Measurements from ENCODE around the gene SLAMF1.
"Not testable (repeated sequence)": the region's sequence is repeated elsewhere in the genome, so short reads cannot be mapped to it uniquely, and the experiment has no call there.

The SLAMF1 gene

GRCh38 chr1:160628799-160629263 lies 18.0 kb downstream of the SLAMF1 start:
- no peaks in the 10 kb centered on the region for H3K27me3 ChIP-seq (ENCODE audit: insufficient read depth, low read length)
- H3K4me1 ChIP-seq (ENCODE audit: insufficient read depth, low read length), result no peaks in the 10 kb centered on the region
- 88% methylated on average over 8 of the region's 8 CpGs for WGBS
- no peaks in the 10 kb centered on the region for H3K9me3 ChIP-seq (ENCODE audit: insufficient read depth, low read depth, low read length)
- H3K36me3 ChIP-seq (ENCODE audit: insufficient read depth, low read length), result no peaks in the 10 kb centered on the region
- H3K4me3 ChIP-seq (ENCODE audit: low read length), result no peak overlapping the region
- no peak overlapping the region for H3K27ac ChIP-seq (ENCODE audit: low read depth, low read length)
- H3K9ac ChIP-seq (ENCODE audit: low read depth, low read length), result no peak overlapping the region

GRCh38 chr1:160627677-160628289 lies 19.1 kb downstream of the SLAMF1 start:
- WGBS, result 96% methylated on average over 4 of the region's 4 CpGs
- not testable (repeated sequence) for H3K27ac ChIP-seq (ENCODE audit: low read depth, low read length); H3K36me3 ChIP-seq (ENCODE audit: insufficient read depth, low read length); H3K4me1 ChIP-seq (ENCODE audit: insufficient read depth, low read length); H3K9ac ChIP-seq (ENCODE audit: low read depth, low read length); H3K4me3 ChIP-seq (ENCODE audit: low read length); H3K27me3 ChIP-seq (ENCODE audit: insufficient read depth, low read length); H3K9me3 ChIP-seq (ENCODE audit: insufficient read depth, low read depth, low read length)

- H3K4me1 ChIP-seq (ENCODE audit: insufficient read depth, low read length), result no peaks in the 10 kb centered on the region
- no peak overlapping the region for H3K27ac ChIP-seq (ENCODE audit: low read depth, low read length)
- no peaks in the 10 kb centered on the region for H3K9me3 ChIP-seq (ENCODE audit: insufficient read depth, low read depth, low read length)
- no peaks in the 10 kb centered on the region for H3K27me3 ChIP-seq (ENCODE audit: insufficient read depth, low read length)
- H3K36me3 ChIP-seq (ENCODE audit: insufficient read depth, low read length), result no peaks in the 10 kb centered on the region
- WGBS, result 93% methylated on average over 1 of the region's 1 CpG
- no peak overlapping the region for H3K4me3 ChIP-seq (ENCODE audit: low read length)
- H3K9ac ChIP-seq (ENCODE audit: low read depth, low read length), result no peak overlapping the region
Observed at GRCh38 chr1:160626509-160627342, 20.1 kb downstream of the SLAMF1 start.

- 95% methylated on average over 10 of the region's 10 CpGs for WGBS
- Histone ChIP-seq H3K27me3 (ENCODE audit: insufficient read depth, low read length) (no peaks in the 10 kb centered on the region), H3K4me3 (ENCODE audit: low read length) (no peak overlapping the region), H3K36me3 (ENCODE audit: insufficient read depth, low read length) (no peaks in the 10 kb centered on the region), H3K4me1 (ENCODE audit: insufficient read depth, low read length) (no peaks in the 10 kb centered on the region), H3K9me3 (ENCODE audit: insufficient read depth, low read depth, low read length) (no peaks in the 10 kb centered on the region), H3K9ac (ENCODE audit: low read depth, low read length) (no peak overlapping the region), H3K27ac (ENCODE audit: low read depth, low read length) (no peak overlapping the region)
Observed at GRCh38 chr1:160625725-160626498, 20.9 kb downstream of the SLAMF1 start.

GRCh38 chr1:160625321-160625720 lies 21.5 kb downstream of the SLAMF1 start:
- Histone ChIP-seq H3K36me3 (ENCODE audit: insufficient read depth, low read length) (no peaks in the 10 kb centered on the region), H3K4me3 (ENCODE audit: low read length) (no peak overlapping the region)

GRCh38 chr1:160624464-160624863 lies 22.4 kb downstream of the SLAMF1 start:
- Histone ChIP-seq H3K4me1 (ENCODE audit: insufficient read depth, low read length) (no peaks in the 10 kb centered on the region), H3K9me3 (ENCODE audit: insufficient read depth, low read depth, low read length) (no peaks in the 10 kb centered on the region), H3K9ac (ENCODE audit: low read depth, low read length) (no peak overlapping the region), H3K27me3 (ENCODE audit: insufficient read depth, low read length) (no peaks in the 10 kb centered on the region), H3K4me3 (ENCODE audit: low read length) (no peak overlapping the region), H3K36me3 (ENCODE audit: insufficient read depth, low read length) (no peaks in the 10 kb centered on the region), H3K27ac (ENCODE audit: low read depth, low read length) (no peak overlapping the region)
- WGBS, result 95% methylated on average over 1 of the region's 3 CpGs

More at GRCh38 chr1:160625321-160625720, 21.5 kb downstream of the SLAMF1 start:
- 89% methylated on average over 1 of the region's 1 CpG for WGBS
- no peaks in the 10 kb centered on the region for H3K9me3 ChIP-seq (ENCODE audit: insufficient read depth, low read depth, low read length)
- H3K27me3 ChIP-seq (ENCODE audit: insufficient read depth, low read length), result no peaks in the 10 kb centered on the region
- H3K4me1 ChIP-seq (ENCODE audit: insufficient read depth, low read length), result no peaks in the 10 kb centered on the region
- H3K27ac ChIP-seq (ENCODE audit: low read depth, low read length), result no peak overlapping the region
- no peak overlapping the region for H3K9ac ChIP-seq (ENCODE audit: low read depth, low read length)

- H3K9me3 ChIP-seq (ENCODE audit: insufficient read depth, low read depth, low read length), result peaks cover 2% of the 10 kb centered on the region; the same call in 1 of the 2 replicates
- no peak overlapping the region for H3K27ac ChIP-seq (ENCODE audit: low read depth, low read length)
- H3K4me3 ChIP-seq (ENCODE audit: low read length), result no peak overlapping the region
- no peaks in the 10 kb centered on the region for H3K36me3 ChIP-seq (ENCODE audit: insufficient read depth, low read length)
- H3K9ac ChIP-seq (ENCODE audit: low read depth, low read length), result no peak overlapping the region
- 92% methylated on average over 1 of the region's 1 CpG for WGBS
- no peaks in the 10 kb centered on the region for H3K27me3 ChIP-seq (ENCODE audit: insufficient read depth, low read length)
- H3K4me1 ChIP-seq (ENCODE audit: insufficient read depth, low read length), result no peaks in the 10 kb centered on the region
Observed at GRCh38 chr1:160623862-160624261, 23.0 kb downstream of the SLAMF1 start.

GRCh38 chr1:160623227-160623633 lies 23.6 kb downstream of the SLAMF1 start:
- Histone ChIP-seq H3K9ac (ENCODE audit: low read depth, low read length) (no peak overlapping the region), H3K36me3 (ENCODE audit: insufficient read depth, low read length) (no peaks in the 10 kb centered on the region), H3K4me1 (ENCODE audit: insufficient read depth, low read length) (no peaks in the 10 kb centered on the region), H3K27me3 (ENCODE audit: insufficient read depth, low read length) (no peaks in the 10 kb centered on the region), H3K9me3 (ENCODE audit: insufficient read depth, low read depth, low read length) (peaks cover 4% of the 10 kb centered on the region; the same call in 1 of the 2 replicates), H3K27ac (ENCODE audit: low read depth, low read length) (no peak overlapping the region), H3K4me3 (ENCODE audit: low read length) (no peak overlapping the region)
- WGBS, result 95% methylated on average over 1 of the region's 3 CpGs

GRCh38 chr1:160622501-160623226 lies 24.2 kb downstream of the SLAMF1 start:
- Histone ChIP-seq H3K27ac (ENCODE audit: low read depth, low read length) (no peak overlapping the region), H3K4me3 (ENCODE audit: low read length) (no peak overlapping the region), H3K27me3 (ENCODE audit: insufficient read depth, low read length) (no peaks in the 10 kb centered on the region), H3K4me1 (ENCODE audit: insufficient read depth, low read length) (no peaks in the 10 kb centered on the region), H3K9me3 (ENCODE audit: insufficient read depth, low read depth, low read length) (peaks cover 4% of the 10 kb centered on the region; the same call in 1 of the 2 replicates), H3K9ac (ENCODE audit: low read depth, low read length) (no peak overlapping the region), H3K36me3 (ENCODE audit: insufficient read depth, low read length) (no peaks in the 10 kb centered on the region)
- WGBS, result 93% methylated on average over 5 of the region's 5 CpGs

GRCh38 chr1:160621633-160622413 lies 25.0 kb downstream of the SLAMF1 start:
- Histone ChIP-seq H3K9me3 (ENCODE audit: insufficient read depth, low read depth, low read length) (peaks cover 4% of the 10 kb centered on the region; the same call in 1 of the 2 replicates), H3K36me3 (ENCODE audit: insufficient read depth, low read length) (no peaks in the 10 kb centered on the region), H3K27ac (ENCODE audit: low read depth, low read length) (no peak overlapping the region), H3K9ac (ENCODE audit: low read depth, low read length) (no peak overlapping the region), H3K4me1 (ENCODE audit: insufficient read depth, low read length) (no peaks in the 10 kb centered on the region), H3K4me3 (ENCODE audit: low read length) (no peak overlapping the region), H3K27me3 (ENCODE audit: insufficient read depth, low read length) (no peaks in the 10 kb centered on the region)
- 87% methylated on average over 8 of the region's 8 CpGs for WGBS

Data from HUES64 (cell line).